Thyroid gland (tissue), 4 donors: ENCODE data around the gene DUSP7. TPM values are rescaled to one million over a fixed set of nuclear protein-coding genes. Genes with fewer than 3 reads are reported as not detected.

Source experiments
- DNase-seq, 2 donors: peaks; one replicate each; pipeline ENCODE4 v3.0.0-alpha.2; 2019
- H3K27ac ChIP-seq, 3 donors: fragments of 200-600 bp; sonication (generic); 1 replicate in 2 of 3; 2 replicates in 1 of 3; pipeline ENCODE4 v1.5.1; 2016 to 2019; ENCODE audit warnings: mild to moderate bottlenecking in 1 of 3, moderate library complexity in 1 of 3
- H3K27me3 ChIP-seq: fragments of 200-600 bp; sonication (generic); one replicate; pipeline ENCODE4 v1.5.1; 2019
- H3K36me3 ChIP-seq, 2 donors: fragments of 200-600 bp; sonication (generic); one replicate each; pipeline ENCODE4 v1.5.1; 2016 to 2019
- H3K4me1 ChIP-seq, 2 donors: fragments of 200-600 bp; sonication (generic); one replicate each; pipeline ENCODE4 v1.5.1; 2017 to 2019
- H3K4me3 ChIP-seq, 3 donors: fragments of 200-600 bp; sonication (generic); replicated peaks in 1 of 3; 1 replicate in 2 of 3; 2 replicates in 1 of 3; pipeline ENCODE4 v1.5.1; 2016; ENCODE audit warnings: mild to moderate bottlenecking in 1 of 3
- H3K9me3 ChIP-seq: fragments of 200-600 bp; sonication (generic); one replicate; pipeline ENCODE4 v1.5.1; 2017
- CTCF ChIP-seq, 6 experiments: fragments of 200-600 bp in 3 of 6; fragments of 450-650 bp in 3 of 6; sonication (generic) in 3 of 6; IDR thresholded peaks; one replicate each; pipeline ENCODE4 v1.5.1; 2016 to 2019; ENCODE audit warnings: antibody characterized with exemption in 6 of 6, mild to moderate bottlenecking in 2 of 6, inconsistent platforms in 1 of 6, moderate library complexity in 1 of 6
- POLR2A ChIP-seq, 2 donors: fragments of 450-650 bp; IDR thresholded peaks; one replicate each; pipeline ENCODE4 v1.6.1; 2017; ENCODE audit warnings: antibody characterized with exemption in 2 of 2, mild to moderate bottlenecking in 2 of 2, moderate library complexity in 1 of 2
- WGBS, 2 donors: methylation state at CpG; one replicate each; pipeline ENCODE4 v1.1.5; 2017; 5-methylcytosine and 5-hydroxymethylcytosine counted together
- intact Hi-C: fragments of 100-400 bp; cut with DNase I; formaldehyde crosslinking; loops from one replicate; pipeline ENCODE4 v1.15.1; 2023
- total RNA-seq, 4 donors: library from RNA; depleted of rRNA; stranded (reverse); fragments of >200 nt; gene quantifications; one replicate each; pipeline ENCODE4 v1.2.3, GENCODE V29; 2016

The DUSP7 gene
- total RNA-seq, 4 donors from 2014 or later, result 6.9 to 10.6 (median 10.4) TPM

- Histone ChIP-seq H3K9me3 (no peaks in the 10 kb centered on the region), H3K27me3 (no peaks in the 10 kb centered on the region), H3K27ac (no peak overlapping the region), H3K4me1 (no peaks in the 10 kb centered on the region), H3K36me3 (no peaks in the 10 kb centered on the region), H3K4me3 (no peak overlapping the region)
- no peak for DNase-seq
- intact Hi-C loops, result no loop called here
- 91 to 92% methylated on average over 11 of the region's 11 CpGs for WGBS, 2 donors
- TF ChIP-seq CTCF (IDR thresholded peaks at IDR 0.05) (no peak), POLR2A (IDR thresholded peaks at IDR 0.05) (no peak)
These were observed 25.6 kb downstream of the DUSP7 start for GRCh38 chr3:52030714-52031310.

- no peaks in the 10 kb centered on the region for H3K36me3 ChIP-seq
- H3K4me3 ChIP-seq, result no peak overlapping the region
- TF ChIP-seq POLR2A (IDR thresholded peaks at IDR 0.05) (no peak), CTCF (IDR thresholded peaks at IDR 0.05) (no peak)
- no peaks in the 10 kb centered on the region for H3K4me1 ChIP-seq
- no peaks in the 10 kb centered on the region for H3K9me3 ChIP-seq
- H3K27me3 ChIP-seq, result no peaks in the 10 kb centered on the region
- H3K27ac ChIP-seq, result no peak overlapping the region
- intact Hi-C loops, result no loop called here
- WGBS, 2 donors, result 92 to 96% methylated on average over 7 to 10 of the region's 10 CpGs
- DNase-seq, result no peak
These were observed 26.8 kb downstream of the DUSP7 start for GRCh38 chr3:52029535-52029934.

- no peak for TF ChIP-seq CTCF (IDR thresholded peaks at IDR 0.05)
- TF ChIP-seq POLR2A (IDR thresholded peaks at IDR 0.05), result no peak
- 90% methylated on average over 4 of the region's 9 CpGs; no CpG with 5 or more reads in 1 of the 2 donors for WGBS, 2 donors
- DNase-seq, result no peak
- no peaks in the 10 kb centered on the region for H3K36me3 ChIP-seq
- H3K4me3 ChIP-seq, result no peak overlapping the region
- no peak overlapping the region for H3K27ac ChIP-seq
- H3K9me3 ChIP-seq, result no peaks in the 10 kb centered on the region
- intact Hi-C loops, result no loop called here
- H3K4me1 ChIP-seq, result peaks cover 0 to 4% of the 10 kb centered on the region in 2 donors
- H3K27me3 ChIP-seq, result no peaks in the 10 kb centered on the region
These were observed 27.3 kb downstream of the DUSP7 start for GRCh38 chr3:52029053-52029452.

GRCh38 chr3:52028572-52028971, 27.8 kb downstream of the DUSP7 start:
- Histone ChIP-seq H3K27ac (no peak overlapping the region), H3K4me3 (no peak overlapping the region), H3K27me3 (no peaks in the 10 kb centered on the region), H3K4me1 (peaks cover 0 to 9% of the 10 kb centered on the region in 2 donors), H3K36me3 (no peaks in the 10 kb centered on the region), H3K9me3 (no peaks in the 10 kb centered on the region)
- intact Hi-C loops, result no loop called here
- TF ChIP-seq CTCF (IDR thresholded peaks at IDR 0.05) (no peak), POLR2A (IDR thresholded peaks at IDR 0.05) (no peak)
- WGBS, 2 donors, result 67 to 82% methylated on average over 5 to 8 of the region's 12 CpGs
- DNase-seq, result no peak

- no peak overlapping the region for H3K4me3 ChIP-seq
- WGBS, 2 donors, result 50 to 65% methylated on average over 4 of the region's 4 CpGs
- intact Hi-C loops, result no loop called here
- no peaks in the 10 kb centered on the region for H3K27me3 ChIP-seq
- peaks cover 0 to 32% of the 10 kb centered on the region in 2 donors for H3K4me1 ChIP-seq
- no peaks in the 10 kb centered on the region for H3K9me3 ChIP-seq
- no peak for DNase-seq
- peak overlapping the region in 1 of 3 donors; percentile 23 for H3K27ac ChIP-seq
- H3K36me3 ChIP-seq, result no peaks in the 10 kb centered on the region
- TF ChIP-seq POLR2A (IDR thresholded peaks at IDR 0.05), result no peak
These were observed 30.3 kb downstream of the DUSP7 start for GRCh38 chr3:52026041-52026440.
